Measurements from ENCODE around the gene NDUFA6. TPM values are rescaled to one million over a fixed set of nuclear protein-coding genes. Genes with fewer than 3 reads are reported as not detected.
A peak's percentile ranks its signal among the peaks of the same experiment; 100 is the strongest.
"Not testable (repeated sequence)": the region's sequence is repeated elsewhere in the genome, so short reads cannot be mapped to it uniquely, and the experiment has no call there.

Gene NDUFA6
- polyA plus RNA-seq, 1 donor (not counting 4 experiments of a cell fraction or from before 2014, with no cell fraction given), result 86.7 TPM

- H3K4me2 ChIP-seq (ENCODE audit: control insufficient read depth, extremely low read depth, insufficient read depth, low read depth, low read length), result no peak overlapping the region
- H3K9me3 ChIP-seq (ENCODE audit: control insufficient read depth, low read depth, low read length), result no peaks in the 10 kb centered on the region
- no peak for DNase-seq (ENCODE audit: low read depth, low spot score)
- H3K36me3 ChIP-seq (ENCODE audit: control insufficient read depth in 2 of 2, extremely low read depth in 1 of 2, insufficient read depth in 2 of 2, low read length in 2 of 2), result peaks cover 0 to 8% of the 10 kb centered on the region in 2 experiments
- no peaks in the 10 kb centered on the region for H3K27me3 ChIP-seq (ENCODE audit: control insufficient read depth, extremely low read depth, insufficient read depth, low read length)
- no peak overlapping the region for H3K4me3 ChIP-seq (ENCODE audit: control insufficient read depth in 2 of 3, extremely low read depth in 1 of 3, insufficient read depth in 2 of 3, low read depth in 1 of 3, low read length in 3 of 3)
- no peak for FAIRE-seq
- no peaks in the 10 kb centered on the region for H4K20me1 ChIP-seq (ENCODE audit: control insufficient read depth, extremely low read depth, insufficient read depth, low read length)
- no peaks in the 10 kb centered on the region for H3K79me2 ChIP-seq (ENCODE audit: control insufficient read depth, insufficient read depth, low read length)
- dilution Hi-C loops (cut with MboI; ENCODE audit: extremely low pct_ligation_motif_present, low sequenced_read_pairs), result no loop called here
- TF ChIP-seq EZH2 (IDR thresholded peaks at IDR 0.05; ENCODE audit: low read length) (no peak), CTCF (optimal IDR thresholded peaks at IDR 0.05 in 1 of 3, IDR thresholded peaks at IDR 0.05 in 1 of 3, conservative IDR thresholded peaks at IDR 0.05 in 1 of 3; ENCODE audit: extremely low read depth in 1 of 3, insufficient read depth in 2 of 3, low read length in 3 of 3) (no peak)
- H2AFZ ChIP-seq (ENCODE audit: control insufficient read depth, low read length), result no peak overlapping the region
- no peak overlapping the region for H3K27ac ChIP-seq (ENCODE audit: control insufficient read depth, insufficient read depth, low read length)
- peaks cover 6% of the 10 kb centered on the region for H3K4me1 ChIP-seq (ENCODE audit: control insufficient read depth, extremely low read depth, insufficient read depth, low read length)
- H3K9ac ChIP-seq (ENCODE audit: control insufficient read depth, extremely low read depth, insufficient read depth, low read length), result no peak overlapping the region
- no peaks in the 10 kb centered on the region for H3K9me1 ChIP-seq (ENCODE audit: control insufficient read depth, extremely low read depth, insufficient read depth, low read length)
Observed at GRCh38 chr22:42138972-42139371, 48.4 kb upstream of the NDUFA6 start.

- H3K4me1 ChIP-seq (ENCODE audit: control insufficient read depth, extremely low read depth, insufficient read depth, low read length), result peaks cover 6% of the 10 kb centered on the region
- no peaks in the 10 kb centered on the region for H4K20me1 ChIP-seq (ENCODE audit: control insufficient read depth, extremely low read depth, insufficient read depth, low read length)
- H2AFZ ChIP-seq (ENCODE audit: control insufficient read depth, low read length), result no peak overlapping the region
- H3K36me3 ChIP-seq (ENCODE audit: control insufficient read depth in 2 of 2, extremely low read depth in 1 of 2, insufficient read depth in 2 of 2, low read length in 2 of 2), result peaks cover 0 to 8% of the 10 kb centered on the region in 2 experiments
- no peaks in the 10 kb centered on the region for H3K79me2 ChIP-seq (ENCODE audit: control insufficient read depth, insufficient read depth, low read length)
- no peak for DNase-seq (ENCODE audit: low read depth, low spot score)
- H3K4me2 ChIP-seq (ENCODE audit: control insufficient read depth, extremely low read depth, insufficient read depth, low read depth, low read length), result no peak overlapping the region
- no peak overlapping the region for H3K4me3 ChIP-seq (ENCODE audit: control insufficient read depth in 2 of 3, extremely low read depth in 1 of 3, insufficient read depth in 2 of 3, low read depth in 1 of 3, low read length in 3 of 3)
- H3K27me3 ChIP-seq (ENCODE audit: control insufficient read depth, extremely low read depth, insufficient read depth, low read length), result no peaks in the 10 kb centered on the region
- H3K9me3 ChIP-seq (ENCODE audit: control insufficient read depth, low read depth, low read length), result no peaks in the 10 kb centered on the region
- no peaks in the 10 kb centered on the region for H3K9me1 ChIP-seq (ENCODE audit: control insufficient read depth, extremely low read depth, insufficient read depth, low read length)
- TF ChIP-seq EZH2 (IDR thresholded peaks at IDR 0.05; ENCODE audit: low read length), result no peak
- no peak for TF ChIP-seq CTCF (optimal IDR thresholded peaks at IDR 0.05 in 1 of 3, IDR thresholded peaks at IDR 0.05 in 1 of 3, conservative IDR thresholded peaks at IDR 0.05 in 1 of 3; ENCODE audit: extremely low read depth in 1 of 3, insufficient read depth in 2 of 3, low read length in 3 of 3)
- dilution Hi-C loops (cut with MboI; ENCODE audit: extremely low pct_ligation_motif_present, low sequenced_read_pairs), result no loop called here
- FAIRE-seq, result no peak
- no peak overlapping the region for H3K27ac ChIP-seq (ENCODE audit: control insufficient read depth, insufficient read depth, low read length)
- no peak overlapping the region for H3K9ac ChIP-seq (ENCODE audit: control insufficient read depth, extremely low read depth, insufficient read depth, low read length)
Observed at GRCh38 chr22:42138122-42138770, 47.7 kb upstream of the NDUFA6 start.

- H3K9ac ChIP-seq (ENCODE audit: control insufficient read depth, extremely low read depth, insufficient read depth, low read length); H3K4me1 ChIP-seq (ENCODE audit: control insufficient read depth, extremely low read depth, insufficient read depth, low read length); H4K20me1 ChIP-seq (ENCODE audit: control insufficient read depth, extremely low read depth, insufficient read depth, low read length); H2AFZ ChIP-seq (ENCODE audit: control insufficient read depth, low read length); H3K9me1 ChIP-seq (ENCODE audit: control insufficient read depth, extremely low read depth, insufficient read depth, low read length); H3K4me3 ChIP-seq (ENCODE audit: control insufficient read depth in 2 of 3, extremely low read depth in 1 of 3, insufficient read depth in 2 of 3, low read depth in 1 of 3, low read length in 3 of 3); H3K4me2 ChIP-seq (ENCODE audit: control insufficient read depth, extremely low read depth, insufficient read depth, low read depth, low read length); H3K79me2 ChIP-seq (ENCODE audit: control insufficient read depth, insufficient read depth, low read length); H3K36me3 ChIP-seq (ENCODE audit: control insufficient read depth in 2 of 2, extremely low read depth in 1 of 2, insufficient read depth in 2 of 2, low read length in 2 of 2); H3K27me3 ChIP-seq (ENCODE audit: control insufficient read depth, extremely low read depth, insufficient read depth, low read length); H3K27ac ChIP-seq (ENCODE audit: control insufficient read depth, insufficient read depth, low read length); dilution Hi-C loops (cut with MboI; ENCODE audit: extremely low pct_ligation_motif_present, low sequenced_read_pairs); DNase-seq (ENCODE audit: low read depth, low spot score); H3K9me3 ChIP-seq (ENCODE audit: control insufficient read depth, low read depth, low read length): not testable (repeated sequence)
- FAIRE-seq, result peak; percentile 36
Observed at GRCh38 chr22:42135688-42136087, 45.1 kb upstream of the NDUFA6 start.
